Psoas muscle (tissue), 8 donors: Measurements from ENCODE around the gene LRRC52. TPM values are rescaled to one million over a fixed set of nuclear protein-coding genes. Genes with fewer than 3 reads are reported as not detected.
A peak's percentile ranks its signal among the peaks of the same experiment; 100 is the strongest.

Source experiments
- ATAC-seq, 4 donors: fragments of 200-7000 bp; cut with Tn5 transposase; one replicate each; pipeline ENCODE4 v1.9.1; 2020; ENCODE audit warnings: moderate library complexity in 3 of 4, mild to moderate bottlenecking in 2 of 4
- DNase-seq, 2 donors: peaks; one replicate each; pipeline ENCODE4 v3.0.0-alpha.2; 2020
- H3K27ac ChIP-seq: fragments of 200-600 bp; one replicate; pipeline ENCODE4 v1.8.0; 2022
- H3K27me3 ChIP-seq, 3 donors: fragments of 200-600 bp in 1 of 3; one replicate each; pipeline versions ENCODE4 v1.6.1 to v1.8.0; 2013 to 2022; ENCODE audit warnings: low read length in 2 of 3, mild to moderate bottlenecking in 2 of 3, moderate library complexity in 1 of 3; ENCODE audit not compliant: insufficient read depth in 3 of 3
- H3K36me3 ChIP-seq, 2 donors: fragments of 200-600 bp in 1 of 2; one replicate each; pipeline versions ENCODE4 v1.6.1 to v1.8.0; 2013 to 2022; ENCODE audit warnings: low read depth in 1 of 2, mild to moderate bottlenecking in 1 of 2, moderate library complexity in 1 of 2; ENCODE audit not compliant: insufficient read depth in 1 of 2
- H3K4me1 ChIP-seq: fragments of 200-600 bp; one replicate; pipeline ENCODE4 v1.8.0; 2022
- H3K4me3 ChIP-seq: fragments of 200-600 bp; one replicate; pipeline ENCODE4 v1.8.0; 2022; ENCODE audit warnings: mild to moderate bottlenecking
- H3K9me3 ChIP-seq: fragments of 200-600 bp; one replicate; pipeline ENCODE4 v1.8.0; 2022
- CTCF ChIP-seq: fragments of 200-600 bp; IDR thresholded peaks from one replicate; pipeline ENCODE4 v1.8.0; 2022; ENCODE audit warnings: antibody characterized with exemption
- whole genome bisulfite sequencing, 3 donors: extraction: QIAGEN DNeasy Blood & Tissue Kit; methylation state at CpG; one replicate each; pipeline versions ENCODE4 v1.1.6 to v1.1.7; 2013; 5-methylcytosine and 5-hydroxymethylcytosine counted together
- intact Hi-C, 2 donors: fragments of 100-400 bp; cut with DNase I; formaldehyde crosslinking; loops; one replicate each; pipeline versions ENCODE4 v1.11.0 to v1.14.2; 2022
- polyA plus RNA-seq, 3 donors: library from polyadenylated mRNA; stranded (reverse); fragments of 200-250 nt; gene quantifications; one replicate each; pipeline ENCODE4 v1.2.3, GENCODE V29; 2013
- total RNA-seq, 4 donors: library from RNA; stranded (reverse); fragmentation: NEBNext Ultra II Directional in 2 of 4; extraction: Animal tissue kit (Norgen Biotek cat#: 25700) in 2 of 4; gene quantifications; one replicate each; pipeline versions ENCODE4 v1.2.1 to v1.2.4, GENCODE V29; 2021 to 2023
- donor health status: healthy with polysubstance abuse.
- donor health status: DM: no; HTN: no; CAD: no; lungs with moderate emphysema.
- donor health status: Bipolar disorder and iron deficiency.
- donor health status: healthy.
- donor health status: DM: yes; HTN: yes; CAD: no.
- donor health status: DM: no; HTN: no; CAD: no.
- donor health status: DM: no; HTN: no; CAD: no.
- donor health status: DM: yes; HTN: yes; CAD: no.

The LRRC52 gene
- total and polyA plus RNA-seq, 7 donors, result 0.08 to 1.2 (median 0.08) TPM; not detected in 4

- intact Hi-C loops, result no loop called here
- Histone ChIP-seq H3K9me3 (no peaks in the 10 kb centered on the region), H3K4me1 (peaks cover 9% of the 10 kb centered on the region), H3K4me3 (no peak overlapping the region), H3K36me3 (no peaks in the 10 kb centered on the region), H3K27me3 (no peaks in the 10 kb centered on the region), H3K27ac (no peak overlapping the region)
- no peak for TF ChIP-seq CTCF
- ATAC-seq (peak in 3 of 4 donors; percentile 39 to 81 (median 59)), DNase-seq (no peak)
- 59 to 88% (median 76%) methylated on average over 3 of the region's 3 CpGs for WGBS, 3 donors
Measured at GRCh38 chr1:165508291-165508690, 35.5 kb upstream of the LRRC52 start.

- Histone ChIP-seq H3K4me3 (no peak overlapping the region), H3K27ac (no peak overlapping the region), H3K27me3 (no peaks in the 10 kb centered on the region), H3K36me3 (no peaks in the 10 kb centered on the region), H3K9me3 (no peaks in the 10 kb centered on the region), H3K4me1 (peaks cover 9% of the 10 kb centered on the region)
- intact Hi-C loops, result no loop called here
- TF ChIP-seq CTCF, result no peak
- 56 to 69% (median 58%) methylated on average over 6 of the region's 6 CpGs for WGBS, 3 donors
- ATAC-seq, result no peak
- no peak for DNase-seq
Measured at GRCh38 chr1:165512816-165513215, 31.0 kb upstream of the LRRC52 start.

- intact Hi-C loops, result no loop called here
- H3K27ac ChIP-seq, result no peak overlapping the region
- no peaks in the 10 kb centered on the region for H3K4me1 ChIP-seq
- ATAC-seq, result no peak
- TF ChIP-seq CTCF, result no peak
- no peaks in the 10 kb centered on the region for H3K9me3 ChIP-seq
- no peaks in the 10 kb centered on the region for H3K36me3 ChIP-seq
- DNase-seq, result no peak
- H3K4me3 ChIP-seq, result no peak overlapping the region
- H3K27me3 ChIP-seq, result no peaks in the 10 kb centered on the region
- no CpG with 5 or more reads among the region's 2 CpGs for WGBS, 3 donors
Measured at GRCh38 chr1:165516469-165516868, 27.3 kb upstream of the LRRC52 start.

- no peaks in the 10 kb centered on the region for H3K4me1 ChIP-seq
- TF ChIP-seq CTCF, result no peak
- intact Hi-C loops, result no loop called here
- no peak for DNase-seq
- no peaks in the 10 kb centered on the region for H3K36me3 ChIP-seq
- H3K27ac ChIP-seq, result no peak overlapping the region
- H3K4me3 ChIP-seq, result no peak overlapping the region
- no peak for ATAC-seq
- H3K27me3 ChIP-seq, result no peaks in the 10 kb centered on the region
- WGBS, 3 donors, result 89 to 98% (median 93%) methylated on average over 4 of the region's 4 CpGs
- H3K9me3 ChIP-seq, result peaks cover 9% of the 10 kb centered on the region
Measured at GRCh38 chr1:165520646-165521045, 23.2 kb upstream of the LRRC52 start.

- DNase-seq, result no peak
- no peaks in the 10 kb centered on the region for H3K36me3 ChIP-seq
- WGBS, 3 donors, result 68 to 72% (median 68%) methylated on average over 5 of the region's 5 CpGs
- no peak for TF ChIP-seq CTCF
- H3K4me1 ChIP-seq, result no peaks in the 10 kb centered on the region
- H3K27me3 ChIP-seq, result no peaks in the 10 kb centered on the region
- no peak for ATAC-seq
- peaks cover 9% of the 10 kb centered on the region for H3K9me3 ChIP-seq
- H3K4me3 ChIP-seq, result no peak overlapping the region
- intact Hi-C loops, result no loop called here
- H3K27ac ChIP-seq, result no peak overlapping the region
Measured at GRCh38 chr1:165524639-165525285, 19.0 kb upstream of the LRRC52 start.
